Spinal cord (tissue), 10 donors: ENCODE data around the gene KCNH1. TPM values are rescaled to one million over a fixed set of nuclear protein-coding genes. Genes with fewer than 3 reads are reported as not detected.

Experiments used
- DNase-seq, 6 donors: peaks; one replicate each; pipeline versions ENCODE4 v3.0.0 to v3.0.0-alpha.2; 2013 to 2015; ENCODE audit warnings: low spot score in 6 of 6, low read depth in 4 of 6
- H3K27ac ChIP-seq: one replicate; pipeline ENCODE4 v1.5.1; 2013; ENCODE audit warnings: low read depth, low read length, control low read depth
- H3K27me3 ChIP-seq: one replicate; pipeline ENCODE4 v1.6.1; 2013; ENCODE audit warnings: low read length; ENCODE audit not compliant: control insufficient read depth, insufficient read depth
- H3K36me3 ChIP-seq: one replicate; pipeline ENCODE4 v1.6.1; 2013; ENCODE audit warnings: low read length; ENCODE audit not compliant: control insufficient read depth, insufficient read depth
- H3K4me1 ChIP-seq: one replicate; pipeline ENCODE4 v1.6.1; 2013; ENCODE audit warnings: low read length; ENCODE audit not compliant: control insufficient read depth, insufficient read depth
- H3K4me3 ChIP-seq: one replicate; pipeline ENCODE4 v1.5.1; 2013; ENCODE audit warnings: low read depth, low read length, control low read depth
- H3K9me3 ChIP-seq: one replicate; pipeline ENCODE4 v1.6.1; 2013; ENCODE audit warnings: low read length; ENCODE audit not compliant: control insufficient read depth, insufficient read depth
- WGBS: methylation state at CpG from one replicate; pipeline ENCODE4 v1.1.5; 2013; ENCODE audit warnings: missing lambda C conversion rate; ENCODE audit not compliant: insufficient coverage; 5-methylcytosine and 5-hydroxymethylcytosine counted together
- polyA plus RNA-seq, 2 donors: library from polyadenylated mRNA; unstranded; fragments of 120-200 nt; gene quantifications; one replicate each; pipeline ENCODE4 v1.2.1, GENCODE V29; 2013; ENCODE audit not compliant: insufficient read length in 2 of 2
- total RNA-seq, 2 donors: library from RNA; depleted of rRNA in 1 of 2; stranded (reverse); fragments of 120-200 nt in 1 of 2; fragments of >200 nt in 1 of 2; gene quantifications; one replicate each; pipeline versions ENCODE4 v1.2.3 to v1.2.4, GENCODE V29; 2013 to 2014
- donor health status: healthy.

KCNH1 gene
- total and polyA plus RNA-seq, 4 donors, result 2.6 to 8.6 (median 3.8) TPM

GRCh38 chr1:210917560-210918169, 216.3 kb downstream of the KCNH1 start:
- WGBS, result 0% methylated on average over 1 of the region's 4 CpGs

GRCh38 chr1:210916548-210916947, 217.4 kb downstream of the KCNH1 start:
- no peaks in the 10 kb centered on the region for H3K9me3 ChIP-seq
- H3K4me1 ChIP-seq, result no peaks in the 10 kb centered on the region
- no peak overlapping the region for H3K27ac ChIP-seq
- H3K36me3 ChIP-seq, result no peaks in the 10 kb centered on the region
- no peak for DNase-seq
- no peaks in the 10 kb centered on the region for H3K27me3 ChIP-seq
- no peak overlapping the region for H3K4me3 ChIP-seq
- whole genome bisulfite sequencing, result no CpG with 5 or more reads among the region's 4 CpGs

More at GRCh38 chr1:210917560-210918169, 216.3 kb downstream of the KCNH1 start:
- no peaks in the 10 kb centered on the region for H3K36me3 ChIP-seq
- H3K4me1 ChIP-seq, result no peaks in the 10 kb centered on the region
- no peaks in the 10 kb centered on the region for H3K9me3 ChIP-seq
- no peaks in the 10 kb centered on the region for H3K27me3 ChIP-seq
- no peak overlapping the region for H3K4me3 ChIP-seq
- no peak overlapping the region for H3K27ac ChIP-seq
- peak in 1 of 6 donors; percentile 80 for DNase-seq

GRCh38 chr1:210915890-210916507, 217.9 kb downstream of the KCNH1 start:
- Histone ChIP-seq H3K9me3 (no peaks in the 10 kb centered on the region), H3K36me3 (no peaks in the 10 kb centered on the region), H3K27ac (no peak overlapping the region), H3K27me3 (no peaks in the 10 kb centered on the region), H3K4me1 (no peaks in the 10 kb centered on the region), H3K4me3 (no peak overlapping the region)
- 72% methylated on average over 3 of the region's 6 CpGs for WGBS
- no peak for DNase-seq

GRCh38 chr1:210912752-210913151, 221.2 kb downstream of the KCNH1 start:
- no peaks in the 10 kb centered on the region for H3K9me3 ChIP-seq
- no peaks in the 10 kb centered on the region for H3K36me3 ChIP-seq
- H3K27ac ChIP-seq, result no peak overlapping the region
- H3K4me1 ChIP-seq, result peaks cover 5% of the 10 kb centered on the region
- WGBS, result 72% methylated on average over 1 of the region's 2 CpGs
- H3K4me3 ChIP-seq, result no peak overlapping the region
- no peak for DNase-seq
- no peaks in the 10 kb centered on the region for H3K27me3 ChIP-seq

GRCh38 chr1:210910020-210910575, 223.8 kb downstream of the KCNH1 start:
- Histone ChIP-seq H3K27me3 (no peaks in the 10 kb centered on the region), H3K4me3 (no peak overlapping the region), H3K36me3 (no peaks in the 10 kb centered on the region), H3K4me1 (peaks cover 5% of the 10 kb centered on the region), H3K9me3 (no peaks in the 10 kb centered on the region), H3K27ac (no peak overlapping the region)
- WGBS, result 93% methylated on average over 2 of the region's 2 CpGs
- no peak for DNase-seq

GRCh38 chr1:210908791-210909190, 225.2 kb downstream of the KCNH1 start:
- Histone ChIP-seq H3K36me3 (no peaks in the 10 kb centered on the region), H3K4me3 (no peak overlapping the region), H3K9me3 (no peaks in the 10 kb centered on the region), H3K27ac (no peak overlapping the region), H3K27me3 (no peaks in the 10 kb centered on the region), H3K4me1 (peaks cover 5% of the 10 kb centered on the region)
- WGBS, result 85% methylated on average over 2 of the region's 3 CpGs
- DNase-seq, result peak in 2 of 6 donors; percentile 31 to 53

GRCh38 chr1:210908257-210908656, 225.7 kb downstream of the KCNH1 start:
- DNase-seq, result peak in 2 of 6 donors; percentile 37 to 64
- H3K27me3 ChIP-seq, result no peaks in the 10 kb centered on the region
- no peaks in the 10 kb centered on the region for H3K9me3 ChIP-seq
- no peak overlapping the region for H3K27ac ChIP-seq
- WGBS, result 61% methylated on average over 4 of the region's 5 CpGs
- H3K36me3 ChIP-seq, result no peaks in the 10 kb centered on the region
- peaks cover 5% of the 10 kb centered on the region for H3K4me1 ChIP-seq
- no peak overlapping the region for H3K4me3 ChIP-seq

DNA sequence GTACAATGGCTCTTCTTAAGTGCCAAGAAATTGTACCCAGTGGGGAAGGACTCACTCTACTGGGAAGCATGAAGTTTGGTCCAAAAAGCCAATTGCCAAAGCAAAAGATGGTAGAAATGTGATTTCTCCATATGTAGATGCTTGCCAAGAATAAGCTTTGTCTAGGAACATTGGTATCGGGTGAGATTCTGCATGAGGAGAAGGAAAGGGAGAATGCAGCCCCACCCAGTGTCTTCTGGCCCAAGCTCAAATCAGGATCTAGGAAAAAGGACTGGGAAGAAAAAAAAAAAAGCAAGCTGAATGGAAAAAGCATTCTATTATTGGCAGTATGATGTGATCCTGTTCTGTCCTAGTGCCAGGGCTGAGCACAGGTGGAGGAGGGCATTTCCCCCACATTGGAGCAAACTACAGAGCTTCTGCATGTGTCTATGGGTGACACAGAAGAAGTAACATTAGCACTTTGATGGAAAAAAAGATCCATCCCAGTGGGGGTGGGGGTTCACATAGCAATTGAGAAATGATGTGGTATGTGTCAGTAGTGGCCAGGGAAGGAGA, 226.6 kb downstream of the KCNH1 start:
- H3K4me1 ChIP-seq, result peaks cover 5% of the 10 kb centered on the region
- H3K27me3 ChIP-seq, result no peaks in the 10 kb centered on the region
- no peak overlapping the region for H3K4me3 ChIP-seq
- no peak for DNase-seq
- no peaks in the 10 kb centered on the region for H3K36me3 ChIP-seq
- no peak overlapping the region for H3K27ac ChIP-seq
- no peaks in the 10 kb centered on the region for H3K9me3 ChIP-seq
- 83% methylated on average over 1 of the region's 1 CpG for WGBS

DNA sequence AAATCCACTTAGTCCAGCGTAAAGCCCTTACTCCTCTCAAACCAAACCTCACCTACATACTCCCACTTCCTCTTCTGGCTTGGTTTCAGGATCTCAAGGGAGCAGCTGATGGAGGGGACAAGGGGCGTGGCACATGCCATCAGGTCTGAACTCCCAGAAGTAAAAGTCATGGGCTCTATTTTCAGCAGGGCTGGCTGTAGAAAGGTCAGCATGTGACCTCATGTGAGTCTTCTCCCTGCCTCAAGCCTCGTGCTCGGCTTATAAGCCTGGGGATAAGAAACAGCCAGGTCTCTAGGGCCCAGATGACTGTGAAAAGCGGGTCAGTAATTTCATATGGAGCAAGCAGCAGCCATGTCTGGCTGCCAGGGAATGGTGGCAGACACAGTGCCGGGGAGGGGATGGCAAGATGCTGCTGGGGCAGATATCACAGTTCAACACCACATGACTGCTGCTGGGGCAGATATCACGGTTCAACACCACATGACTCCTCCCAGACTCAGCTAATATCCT, 227.9 kb downstream of the KCNH1 start:
- DNase-seq, result no peak
- H3K4me1 ChIP-seq, result peaks cover 5% of the 10 kb centered on the region

More for the DNA sequence above, 227.9 kb downstream of the KCNH1 start:
- WGBS, result 75% methylated on average over 7 of the region's 7 CpGs
- Histone ChIP-seq H3K36me3 (no peaks in the 10 kb centered on the region), H3K27me3 (no peaks in the 10 kb centered on the region), H3K4me3 (no peak overlapping the region), H3K9me3 (no peaks in the 10 kb centered on the region), H3K27ac (no peak overlapping the region)
